GM12874 (cell line): ENCODE measurements around the gene MYBPC2.

Source experiments
- CTCF ChIP-seq: IDR thresholded peaks from 2 replicates; pipeline ENCODE4 v1.5.1; 2011; ENCODE audit warnings: low read depth, mild to moderate bottlenecking, control low read depth, low read length, moderate library complexity; ENCODE audit not compliant: insufficient read depth

The MYBPC2 gene

GRCh38 chr19:50466706-50467039, 34.0 kb downstream of the MYBPC2 start:
- no peak for TF ChIP-seq CTCF

DNA sequence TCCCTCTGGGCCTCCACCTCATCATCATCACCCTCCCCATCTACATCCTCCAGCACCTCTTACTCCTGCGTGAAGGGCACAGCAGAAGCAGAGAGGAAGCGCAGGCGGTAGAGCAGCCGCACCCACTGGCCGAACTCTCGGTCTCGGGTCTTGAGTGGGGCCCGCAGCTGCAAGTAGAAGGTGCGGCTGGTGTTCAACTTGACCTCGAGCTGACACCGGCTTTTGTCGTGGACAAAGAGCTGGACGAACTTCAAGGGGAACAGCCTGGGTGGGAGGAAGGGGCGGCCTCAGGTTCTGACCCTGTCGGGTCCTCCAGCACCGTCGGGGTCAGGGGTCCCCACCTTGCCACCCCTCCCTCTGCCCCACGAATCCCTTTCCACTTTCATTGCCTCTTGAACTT, 34.9 kb downstream of the MYBPC2 start:
- TF ChIP-seq CTCF: no peak

GRCh38 chr19:50468818-50469217, 36.1 kb downstream of the MYBPC2 start:
- no peak for TF ChIP-seq CTCF

GRCh38 chr19:50475101-50475568, 42.4 kb downstream of the MYBPC2 start:
- TF ChIP-seq CTCF: no peak

- no peak for TF ChIP-seq CTCF
These were observed 43.1 kb downstream of the MYBPC2 start for GRCh38 chr19:50475736-50476223.

DNA sequence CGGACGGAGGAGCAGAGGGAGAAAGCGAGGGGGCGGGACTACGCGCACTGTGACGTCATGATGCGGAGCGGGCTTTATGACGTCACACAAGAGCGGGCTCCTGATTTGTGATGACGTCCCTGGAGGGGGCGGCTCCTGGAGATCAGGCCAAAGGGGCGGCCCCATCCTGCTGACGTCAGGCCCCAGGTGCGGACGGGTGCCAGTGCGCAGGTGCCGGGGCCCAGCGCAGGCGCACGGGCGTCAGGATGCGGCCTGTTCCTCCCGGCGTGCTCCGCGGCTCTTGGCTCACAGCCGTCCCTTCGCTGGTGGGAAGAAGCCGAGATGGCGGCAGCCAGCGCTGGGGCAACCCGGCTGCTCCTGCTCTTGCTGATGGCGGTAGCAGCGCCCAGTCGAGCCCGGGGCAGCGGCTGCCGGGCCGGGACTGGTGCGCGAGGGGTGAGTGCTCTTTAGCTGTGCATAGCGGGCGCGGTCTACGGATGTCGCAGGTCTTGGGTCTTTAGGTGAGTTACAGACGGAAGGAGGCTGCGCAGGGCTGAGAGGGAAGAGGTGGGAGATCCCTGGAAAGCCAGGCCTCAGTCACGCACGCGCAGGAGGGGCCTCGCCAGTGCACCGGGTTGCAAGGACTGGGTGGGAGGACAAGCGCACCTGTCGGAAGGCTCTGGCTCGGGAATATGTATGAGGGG, 43.7 kb downstream of the MYBPC2 start, which contains the start of the genes EMC10 and GARIN5A:
Gene EMC10 (plus strand): TSS at position 284 of the 683 bp plus-strand sequence. CDS start 38 bp downstream, at position 322.
Gene GARIN5A (minus strand): TSS at position 625 of the 683 bp plus-strand sequence. CDS start 460 bp downstream, at position 165.
- TF ChIP-seq CTCF: no peak

DNA sequence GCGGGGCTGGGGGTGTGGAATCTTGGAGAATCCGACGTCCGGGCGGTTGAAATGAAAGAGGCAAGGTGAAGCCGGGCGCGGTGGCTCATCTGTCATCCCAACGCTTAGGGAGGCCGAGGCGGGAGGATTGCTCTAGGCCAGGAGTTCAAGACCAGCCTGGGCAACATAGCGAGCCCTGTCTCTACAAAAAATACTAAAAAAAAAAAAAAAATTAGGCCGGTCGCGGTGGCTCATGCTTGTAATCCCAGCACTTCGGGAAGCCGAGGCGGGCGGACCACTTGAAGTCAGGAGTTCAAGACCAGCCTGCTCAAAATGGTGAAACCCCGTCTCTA, 44.2 kb downstream of the MYBPC2 start:
- no peak for TF ChIP-seq CTCF
